Superior temporal gyrus (tissue), 1 donor: Measurements from ENCODE around the gene NHLH1.
"Not testable (repeated sequence)": the region's sequence is repeated elsewhere in the genome, so short reads cannot be mapped to it uniquely, and the experiment has no call there.

Source experiments
- DNase-seq: peaks from one replicate; pipeline ENCODE4 v3.0.0-alpha.2; 2016; ENCODE audit errors: extremely low spot score

Gene NHLH1

DNA sequence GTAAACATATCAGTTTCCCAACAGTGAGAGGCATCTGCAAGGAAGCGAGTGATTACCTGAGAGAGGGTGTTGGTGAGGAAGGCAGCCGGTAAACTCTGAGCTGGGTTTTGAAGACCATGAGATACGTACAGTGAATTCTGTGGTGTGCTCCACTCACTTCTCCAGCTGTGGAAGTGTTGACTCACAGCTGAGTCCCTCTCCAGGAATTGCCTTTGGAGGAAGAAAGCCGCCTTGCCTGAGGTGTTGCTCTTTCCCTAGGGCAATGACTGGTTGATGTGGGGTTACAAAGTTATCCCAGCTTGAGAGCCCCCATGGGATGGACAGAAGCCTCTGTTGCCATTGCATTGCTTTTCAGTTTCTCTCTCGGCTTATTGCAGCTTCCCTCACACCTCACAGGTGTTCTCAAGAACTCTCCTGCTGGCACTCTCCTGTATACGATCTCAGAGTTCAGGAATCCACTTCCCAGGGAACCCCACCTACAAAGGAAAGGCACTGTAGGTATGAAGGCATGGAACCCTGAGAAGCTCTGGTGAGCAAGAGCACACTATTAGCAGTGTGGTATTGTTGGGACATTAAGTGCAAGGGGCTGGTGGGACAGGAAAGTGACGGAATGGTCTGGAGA lies 10.8 kb downstream of the NHLH1 start:
- DNase-seq = no peak

DNA sequence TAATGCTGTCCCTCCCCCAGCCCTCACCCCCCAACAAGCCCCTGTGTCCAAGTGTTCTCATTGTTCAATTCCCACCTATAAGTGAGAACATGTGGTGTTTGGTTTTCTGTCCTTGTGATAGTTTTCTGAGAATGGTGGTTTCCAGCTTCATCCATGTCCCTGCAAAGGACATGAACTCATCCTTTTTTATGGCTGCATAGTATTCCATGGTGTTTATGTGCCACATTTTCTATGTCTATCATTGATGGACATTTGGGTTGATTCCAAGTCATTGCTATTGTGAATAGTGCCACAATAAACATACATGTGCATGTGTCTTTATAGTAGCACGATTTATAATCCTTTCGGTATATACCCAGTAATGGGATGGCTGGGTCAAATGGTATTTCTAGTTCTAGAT lies 17.9 kb downstream of the NHLH1 start:
- DNase-seq = not testable (repeated sequence)

DNA sequence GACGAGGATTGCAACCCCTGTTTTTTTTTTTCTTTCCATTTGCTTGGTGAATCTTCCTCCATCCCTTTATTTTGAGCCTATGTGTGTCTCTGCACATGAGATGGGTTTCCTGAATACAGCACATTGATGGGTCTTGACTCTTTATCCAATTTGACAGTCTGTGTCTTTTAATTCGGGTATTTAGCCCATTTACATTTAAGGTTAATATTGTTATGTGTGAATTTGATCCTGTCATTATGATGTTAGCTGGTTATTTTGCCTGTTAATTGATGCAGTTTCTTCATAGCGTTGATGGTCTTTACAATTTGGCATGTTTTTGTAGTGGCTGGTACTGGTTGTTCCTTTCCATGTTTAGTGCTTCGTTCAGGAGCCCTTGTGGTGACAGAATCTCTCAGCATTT lies 21.5 kb downstream of the NHLH1 start:
- not testable (repeated sequence) for DNase-seq

DNA sequence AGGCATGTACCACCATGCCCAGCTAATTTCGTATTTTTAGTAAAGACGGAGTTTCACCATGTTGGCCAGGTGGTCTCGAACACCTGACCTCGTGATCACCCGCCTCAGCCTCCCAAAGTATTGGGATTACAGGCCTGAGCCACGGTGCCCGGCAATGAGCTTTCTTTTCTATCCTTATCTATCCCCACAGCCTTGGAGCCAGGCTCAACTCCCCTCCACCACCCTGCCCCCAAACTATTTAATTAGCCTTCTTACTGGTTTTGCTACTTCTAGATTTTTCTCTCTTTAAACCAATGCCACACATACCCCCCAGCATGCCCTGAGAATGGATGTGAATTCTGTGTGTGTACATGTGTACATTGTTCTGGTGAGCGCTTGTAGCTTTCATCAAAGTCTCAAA lies 27.8 kb downstream of the NHLH1 start:
- DNase-seq = no peak

DNA sequence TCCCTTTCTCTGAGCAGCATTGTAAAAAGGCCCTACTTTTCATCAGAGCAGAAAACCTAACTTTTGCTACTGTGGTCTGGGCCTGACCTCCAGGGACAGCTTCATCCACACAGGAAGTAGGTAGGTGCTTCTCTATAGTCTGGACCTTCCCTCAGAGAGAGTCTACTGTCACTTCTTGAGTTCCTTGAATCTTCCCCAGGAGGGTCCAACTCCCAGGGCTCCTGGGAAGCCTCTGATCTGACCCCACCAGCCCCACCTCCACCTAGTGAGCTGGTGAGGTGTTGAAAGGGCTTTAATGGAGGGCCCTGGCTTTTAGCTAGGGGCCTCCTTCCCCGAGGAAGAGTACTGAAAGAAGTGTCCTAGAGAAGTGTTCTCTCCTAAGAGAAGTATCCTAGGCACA lies 30.8 kb downstream of the NHLH1 start:
- no peak for DNase-seq

DNA sequence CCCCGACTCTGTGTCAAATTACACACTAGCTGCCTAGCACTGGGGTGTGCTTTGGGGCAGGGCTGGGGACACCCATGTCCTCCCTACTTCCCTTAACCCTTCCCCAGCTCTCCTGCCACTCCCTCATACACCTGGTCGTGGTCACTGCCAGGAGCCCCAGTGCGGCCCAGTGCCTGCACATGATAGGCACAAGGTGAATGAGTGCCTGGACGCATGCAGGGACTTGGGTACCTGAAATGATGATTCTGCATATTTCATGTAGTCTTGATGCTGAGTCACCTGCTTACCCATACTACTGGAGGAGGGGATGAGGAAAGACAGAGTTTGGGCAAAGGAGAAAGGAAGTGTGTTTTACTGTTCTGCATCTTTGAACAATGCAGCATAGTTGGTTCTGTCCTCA lies 32.0 kb downstream of the NHLH1 start:
- DNase-seq = no peak

DNA sequence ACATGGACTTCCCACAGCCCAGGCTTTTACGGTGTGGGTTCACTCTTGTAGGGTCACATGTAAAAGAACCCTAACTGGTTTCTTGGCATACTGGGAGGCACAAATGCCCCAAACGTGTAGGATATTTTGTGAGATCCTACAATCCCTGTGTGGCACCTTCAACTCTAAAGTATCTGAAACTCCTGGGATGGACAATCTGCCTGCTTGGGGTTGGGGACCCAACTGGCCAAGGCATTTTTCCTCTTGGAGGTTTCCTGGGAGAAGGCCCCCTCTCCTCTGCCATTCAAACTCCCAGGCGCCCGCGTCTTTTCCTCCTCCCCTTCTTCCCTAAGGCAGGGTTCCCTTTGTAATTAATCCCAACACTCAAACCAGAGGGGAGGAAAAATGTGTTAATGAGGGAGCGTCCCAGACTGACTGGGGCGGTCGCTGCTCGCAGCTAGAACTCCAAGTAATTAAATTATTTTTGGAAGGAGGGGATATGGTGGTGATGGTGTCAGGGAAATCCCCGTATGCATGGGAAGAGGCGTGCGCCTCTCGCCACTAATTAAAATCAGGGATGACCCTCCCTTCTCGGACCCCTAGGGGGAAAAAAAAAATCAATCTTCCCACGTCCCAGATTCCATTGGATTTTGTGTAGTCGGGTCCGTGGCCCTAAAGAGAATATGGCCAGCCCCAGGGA lies 32.8 kb downstream of the NHLH1 start:
- DNase-seq = no peak

DNA sequence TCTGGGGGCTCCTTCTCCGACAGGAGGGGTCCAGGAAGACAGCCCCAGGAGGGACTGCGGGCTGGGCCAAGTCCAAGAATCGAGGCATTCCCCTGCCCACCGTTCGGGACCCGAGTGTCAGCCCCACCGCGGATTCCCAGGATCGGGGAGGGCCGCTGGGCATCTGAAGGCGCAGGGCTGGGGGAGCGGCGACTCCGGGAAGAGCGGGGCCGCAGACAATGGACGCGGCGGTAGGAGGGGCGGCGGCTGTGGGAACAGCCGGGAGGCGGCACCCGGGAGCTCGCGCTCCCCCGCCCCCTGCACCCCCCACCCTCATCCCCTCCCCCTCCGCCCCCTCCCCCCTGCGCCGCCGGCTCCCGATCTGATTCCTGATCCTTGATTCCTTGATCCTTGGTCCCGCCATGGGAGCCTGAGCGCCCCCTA lies 33.4 kb downstream of the NHLH1 start, which contains the start of gene VANGL2:
Gene VANGL2, plus strand, starts transcription at position 342 of the 423 bp plus-strand sequence. CDS start 15,274 bp downstream, outside the sequence.
- DNase-seq = peak; percentile 76

DNA sequence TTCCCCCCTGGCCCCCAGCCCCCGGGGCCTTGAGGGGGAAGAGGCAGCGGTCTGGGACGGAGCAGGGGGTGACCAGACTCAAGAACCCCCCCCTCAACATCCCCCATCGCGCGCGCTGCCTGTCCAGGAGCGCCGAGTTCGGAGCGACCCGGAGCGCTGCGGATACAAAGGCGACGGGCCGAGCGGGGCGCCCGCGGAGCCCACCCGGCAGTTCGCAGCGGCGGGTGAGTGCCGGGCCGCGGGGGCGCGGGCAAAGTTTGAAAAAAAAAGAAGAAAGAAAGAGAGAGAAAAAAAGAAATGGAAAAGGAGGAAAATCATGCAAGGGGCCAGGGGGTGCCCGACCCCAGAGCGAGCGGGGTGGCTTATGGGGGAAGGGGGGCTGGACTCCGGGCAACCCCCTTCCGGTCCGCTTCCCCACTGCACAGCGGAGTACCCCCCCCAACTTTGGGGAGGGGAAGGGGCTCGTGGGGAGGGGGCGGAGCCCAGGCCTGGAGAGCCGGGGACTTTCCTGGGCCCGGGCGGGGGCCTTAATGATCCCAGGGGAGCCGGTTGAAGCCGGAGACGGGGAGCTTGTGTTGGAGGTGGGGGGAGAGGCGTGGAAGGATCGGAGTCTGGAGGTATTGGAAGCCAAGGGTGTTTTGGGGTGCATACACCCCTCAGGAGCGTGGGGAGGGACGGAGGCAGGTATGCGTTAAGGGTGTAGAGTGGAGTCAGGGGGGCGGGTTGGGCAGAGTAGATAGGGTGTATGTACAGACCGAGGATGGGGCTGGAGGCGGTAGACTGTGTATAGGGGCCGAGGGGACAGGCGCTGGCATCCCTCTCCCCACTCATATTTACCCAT lies 34.0 kb downstream of the NHLH1 start:
- no peak for DNase-seq

DNA sequence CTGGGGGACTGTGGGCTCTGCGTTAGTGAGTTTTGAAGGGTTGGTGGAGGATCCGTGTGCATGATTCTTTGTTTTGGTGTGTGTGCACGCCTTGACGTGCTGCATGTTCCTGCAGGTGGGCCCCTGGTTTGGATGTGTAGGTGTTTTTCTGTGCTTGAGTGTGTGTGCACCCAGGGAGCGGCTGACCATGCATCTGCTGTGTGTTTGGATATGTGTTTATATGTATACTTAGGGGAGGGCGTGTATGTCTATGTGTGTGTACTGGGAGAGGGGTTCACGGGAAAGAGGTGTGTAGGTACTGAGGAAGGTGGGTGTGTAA lies 34.6 kb downstream of the NHLH1 start:
- peak; percentile 8 for DNase-seq

DNA sequence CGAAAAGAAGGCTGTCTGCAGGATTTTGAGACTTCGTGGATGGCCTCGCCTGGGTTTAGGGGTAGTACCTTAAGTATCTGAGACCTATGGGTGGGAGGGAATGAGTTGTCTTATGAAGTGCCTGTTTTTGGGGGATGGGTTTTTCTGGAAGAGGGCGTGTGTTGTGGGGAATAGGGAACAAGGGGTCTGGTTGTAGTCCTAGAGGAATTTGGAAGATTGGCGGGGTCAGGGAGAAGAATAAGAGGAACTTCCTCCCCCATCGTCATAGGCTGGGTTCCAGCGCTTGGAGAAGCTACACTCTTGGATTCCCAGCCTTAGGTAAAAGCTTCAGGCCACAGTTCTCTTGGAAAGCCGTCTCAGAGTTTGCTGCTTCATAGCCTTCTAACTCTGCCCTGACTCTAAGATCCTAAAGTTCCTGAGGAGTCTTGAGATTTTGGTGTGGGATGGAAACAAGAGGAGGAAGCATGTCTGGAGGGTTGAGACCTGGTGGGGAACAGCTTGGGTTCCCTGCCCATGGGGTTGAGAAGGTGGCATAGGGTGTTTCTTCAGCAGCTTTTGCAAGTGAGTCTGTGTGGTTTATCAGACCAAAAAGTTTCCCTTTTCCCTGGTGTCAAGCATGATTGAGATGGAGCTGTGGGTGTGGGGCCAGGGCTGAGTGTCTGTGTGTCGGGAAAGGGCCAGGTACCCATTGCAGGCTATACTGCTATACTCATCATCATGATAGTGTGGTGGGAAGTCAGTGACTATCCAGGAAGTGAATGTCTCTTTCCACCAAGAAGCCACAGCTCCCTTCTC lies 35.3 kb downstream of the NHLH1 start:
- DNase-seq = no peak

DNA sequence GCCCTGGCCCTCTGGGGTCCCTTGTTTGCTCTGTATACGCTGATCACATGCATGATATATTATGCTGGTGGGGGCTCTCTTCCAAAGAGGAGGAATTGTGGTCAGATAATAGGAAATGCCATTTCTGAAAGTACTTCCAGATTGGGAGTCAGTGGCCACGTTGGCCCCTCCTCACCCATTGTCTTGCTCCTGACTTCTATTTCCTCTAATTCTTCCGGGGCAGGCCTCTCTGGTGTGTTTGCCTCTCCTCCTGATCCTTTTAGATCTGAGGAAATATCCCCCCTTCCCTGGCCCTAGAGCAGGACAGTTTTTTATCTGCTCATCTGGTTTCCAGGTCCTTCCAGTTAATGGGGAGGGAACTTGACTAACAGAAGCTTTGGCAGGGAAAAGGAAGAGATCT lies 36.4 kb downstream of the NHLH1 start:
- no peak for DNase-seq

DNA sequence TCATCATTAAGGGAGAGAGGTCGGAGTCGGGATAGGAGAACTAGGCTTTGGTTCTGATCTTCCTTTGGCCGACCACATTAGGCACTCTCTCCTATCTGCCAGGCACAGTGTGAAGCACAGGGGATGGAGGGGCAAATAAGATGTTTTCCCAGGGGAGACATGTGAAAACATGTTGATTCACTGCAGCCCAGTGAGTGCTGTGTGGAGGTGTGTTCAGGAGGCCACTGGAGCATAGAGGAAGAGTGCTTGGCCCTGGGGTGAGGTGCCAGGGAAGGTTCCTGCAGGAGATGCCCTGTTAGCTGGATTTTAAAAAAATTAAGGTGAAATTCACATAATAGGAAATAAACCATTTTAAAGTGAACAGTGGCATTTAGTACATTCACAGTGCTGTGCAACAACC lies 37.2 kb downstream of the NHLH1 start:
- no peak for DNase-seq

DNA sequence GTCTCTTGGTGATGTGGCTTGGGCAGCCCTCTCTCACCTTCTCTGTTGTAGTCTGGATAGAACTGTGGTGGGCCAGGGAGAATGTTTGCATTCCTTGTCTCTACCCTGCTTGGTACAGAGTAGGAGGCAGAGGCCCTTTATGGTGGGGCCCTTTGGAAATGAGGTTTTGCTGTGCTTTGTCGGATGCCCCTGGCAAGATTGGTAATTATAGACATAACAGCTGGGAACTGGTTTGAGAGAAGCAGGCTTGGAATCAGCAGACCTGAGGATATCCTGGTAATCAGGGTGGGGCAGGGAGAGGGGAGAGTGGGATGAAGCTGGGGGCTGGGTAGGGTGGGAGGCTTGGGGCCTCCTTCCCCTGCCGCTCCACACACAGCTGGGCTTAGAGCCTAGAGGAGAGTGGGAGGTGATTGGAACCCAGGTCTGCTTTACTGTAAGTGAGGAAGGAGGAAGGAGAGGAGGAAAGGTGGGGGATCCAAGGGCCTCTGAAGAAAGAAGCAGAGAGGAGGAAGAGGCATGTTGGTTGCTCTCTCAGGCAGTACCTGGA lies 38.5 kb downstream of the NHLH1 start:
- no peak for DNase-seq

DNA sequence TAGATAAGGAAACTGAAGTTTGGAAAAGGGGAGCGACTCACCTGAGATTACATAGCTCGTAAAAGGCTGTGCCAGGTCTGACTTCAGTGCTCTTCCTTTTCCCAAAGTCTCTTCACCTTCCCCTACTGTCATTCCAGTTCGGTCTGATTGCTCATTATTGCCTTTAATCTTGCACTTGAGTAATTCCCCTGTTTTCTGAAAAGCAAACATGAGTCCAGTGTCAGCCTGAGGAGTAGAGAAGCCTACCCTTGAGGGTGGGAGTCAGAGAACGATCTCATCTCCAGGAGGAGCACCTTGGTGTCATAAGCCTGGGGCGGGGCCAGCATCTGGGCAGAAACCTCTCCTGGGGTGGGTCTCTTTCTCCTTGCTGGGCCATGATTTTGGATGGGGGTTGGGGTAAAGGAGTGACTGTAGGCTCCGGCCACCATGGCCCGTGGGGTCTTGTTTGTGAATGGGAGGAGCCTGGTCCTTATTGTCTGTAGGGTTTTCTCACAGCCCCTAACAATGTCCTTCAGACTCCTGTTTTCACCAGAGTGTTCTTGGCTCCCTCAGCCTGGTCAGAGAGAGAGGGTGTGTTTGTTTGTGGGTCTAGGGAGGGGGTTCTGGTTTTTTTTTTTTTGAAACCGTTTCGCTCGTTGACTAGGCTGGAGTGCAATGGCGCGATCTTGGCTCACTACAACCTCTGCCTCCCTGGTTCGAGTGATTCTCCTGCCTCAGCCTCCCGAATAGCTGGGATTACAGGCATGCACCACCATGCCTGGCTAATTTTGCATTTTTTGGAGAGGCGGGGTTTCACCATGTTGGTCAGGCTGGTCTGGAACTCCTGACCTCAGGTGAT lies 39.5 kb downstream of the NHLH1 start:
- no peak for DNase-seq

DNA sequence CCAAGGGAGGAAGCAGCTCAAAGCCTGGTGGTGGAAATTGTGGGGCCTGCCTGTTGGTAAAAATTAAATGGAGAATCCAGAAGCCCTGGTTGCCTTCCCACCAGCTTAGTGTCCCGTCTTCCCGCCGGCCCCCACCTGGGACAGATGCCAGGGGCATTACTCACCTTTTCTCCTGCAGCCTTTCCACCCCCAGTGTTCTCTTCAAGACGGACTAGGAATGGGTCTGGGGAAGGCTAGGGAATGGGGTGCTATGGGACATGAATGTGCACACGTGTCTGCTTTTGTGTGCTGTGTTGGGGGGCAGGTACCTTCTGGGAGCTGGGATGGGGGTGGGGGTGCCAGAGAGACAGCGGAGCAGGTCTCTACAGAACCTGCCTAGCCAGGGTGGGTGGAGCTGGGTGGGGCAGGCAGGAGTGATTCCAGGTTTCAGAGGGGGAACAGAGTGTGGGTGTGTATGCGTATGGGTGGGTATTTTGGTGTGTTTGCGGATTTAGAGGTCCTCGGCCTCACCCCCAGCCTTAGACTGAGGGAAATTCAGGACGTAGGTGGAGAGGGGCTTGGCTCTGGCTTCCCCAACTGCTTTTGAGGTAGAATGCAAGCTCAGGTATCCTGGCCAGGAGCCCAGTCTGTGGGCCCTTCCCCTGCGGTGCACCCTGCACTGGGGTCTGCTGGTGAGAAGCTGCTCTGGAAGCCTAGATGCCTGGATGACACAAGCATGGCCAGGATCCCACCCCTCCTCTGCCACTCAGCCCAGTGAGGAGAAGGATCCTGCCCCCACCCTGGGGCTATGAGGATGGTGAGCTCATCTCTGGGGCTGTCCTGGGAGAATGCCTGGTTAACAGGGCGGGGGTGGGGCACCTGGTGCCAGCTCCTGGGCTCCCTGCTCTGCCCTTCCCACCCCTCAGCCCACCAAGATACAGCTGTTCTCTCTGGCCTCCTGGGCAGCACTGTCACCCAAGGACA lies 41.2 kb downstream of the NHLH1 start:
- DNase-seq = no peak

DNA sequence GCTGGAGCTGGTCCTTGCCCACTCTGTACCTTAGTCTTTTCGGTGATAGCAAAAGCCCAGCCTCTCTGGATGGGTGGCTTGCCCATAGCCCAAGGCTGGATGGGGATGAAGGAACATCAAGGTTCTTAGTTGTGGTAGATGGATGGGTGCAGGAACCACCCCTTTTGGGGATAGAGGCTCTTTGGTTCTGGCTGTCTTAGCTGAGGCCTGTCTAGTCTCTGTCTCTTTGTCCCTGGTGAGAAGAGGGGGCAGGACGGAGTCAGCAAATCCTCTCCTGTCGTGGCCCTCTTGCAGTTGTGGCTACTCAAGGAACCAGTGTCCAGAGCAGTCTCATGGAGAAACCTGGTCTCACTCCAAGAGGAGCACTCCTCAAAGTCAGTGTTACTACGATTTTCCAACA lies 42.0 kb downstream of the NHLH1 start:
- no peak for DNase-seq

DNA sequence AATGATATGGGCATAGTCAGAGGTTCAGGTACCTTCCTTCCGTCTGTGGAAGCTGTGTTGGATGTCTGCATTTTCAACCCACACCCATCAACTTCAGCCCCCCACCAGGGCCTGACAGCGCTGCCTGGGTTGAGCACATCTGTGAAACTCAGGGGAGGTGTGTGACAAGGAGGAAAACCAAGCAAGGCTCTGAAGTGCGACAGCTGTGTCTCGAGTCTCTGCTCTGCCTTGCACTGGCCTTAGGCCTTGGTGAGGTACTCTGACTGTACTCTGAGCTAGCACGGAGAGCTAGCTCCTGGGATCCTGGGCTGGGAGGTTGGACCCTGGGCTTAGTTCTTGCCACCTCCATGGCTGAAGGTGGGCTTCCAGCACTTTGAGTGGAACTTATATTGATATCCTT lies 42.6 kb downstream of the NHLH1 start:
- DNase-seq = no peak

DNA sequence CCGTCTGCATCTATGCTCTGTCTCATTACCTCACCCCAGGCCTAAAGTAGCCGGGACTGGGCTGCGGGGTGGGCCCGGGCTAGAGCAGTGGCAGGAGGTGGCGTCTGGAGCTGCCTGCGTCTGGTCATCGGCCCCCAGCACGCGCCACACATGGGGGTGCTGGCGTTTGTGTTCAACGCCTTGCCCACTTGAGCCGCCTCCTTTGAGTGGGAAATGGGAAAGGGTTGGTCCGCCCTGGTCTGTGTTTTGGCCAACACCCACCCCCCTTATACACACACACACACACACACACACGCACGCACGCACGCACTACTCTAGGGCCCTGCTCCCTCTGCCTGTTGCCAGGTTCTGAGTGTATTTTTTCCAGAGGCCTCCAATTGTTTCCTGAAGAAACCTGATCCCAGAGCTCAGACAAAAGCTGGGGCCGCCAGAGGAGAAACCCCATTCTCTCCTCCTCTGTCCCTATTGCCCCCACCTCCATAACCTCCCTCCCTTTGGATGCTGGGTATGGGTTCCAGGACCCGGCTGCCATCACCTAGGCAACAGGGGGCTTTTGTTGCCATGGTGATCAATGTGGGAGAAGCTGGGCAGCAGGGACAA lies 43.6 kb downstream of the NHLH1 start:
- DNase-seq = no peak
